ENCODE data around the gene CHTF8.

DNA sequence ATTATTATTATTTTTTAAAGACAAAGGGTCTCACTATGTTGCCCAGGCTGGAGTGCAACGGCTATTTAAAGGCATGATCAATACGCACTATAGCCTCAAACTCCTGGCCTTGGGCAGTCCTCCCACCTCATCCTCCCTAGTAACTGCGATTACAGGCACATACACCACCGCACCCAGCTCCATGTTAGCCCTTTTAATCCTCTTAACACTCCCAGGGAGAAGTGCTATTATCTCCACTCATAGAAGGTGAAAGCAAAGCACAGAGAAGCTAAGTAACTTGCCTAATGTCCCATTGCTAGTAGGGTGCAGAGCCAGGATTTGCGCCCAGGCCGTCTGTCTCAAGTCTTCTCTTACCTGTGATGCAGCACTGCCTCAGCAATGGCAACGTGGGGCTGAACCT is 22.0 kb downstream of the CHTF8 start:
- TF ChIP-seq, protein P1, sequence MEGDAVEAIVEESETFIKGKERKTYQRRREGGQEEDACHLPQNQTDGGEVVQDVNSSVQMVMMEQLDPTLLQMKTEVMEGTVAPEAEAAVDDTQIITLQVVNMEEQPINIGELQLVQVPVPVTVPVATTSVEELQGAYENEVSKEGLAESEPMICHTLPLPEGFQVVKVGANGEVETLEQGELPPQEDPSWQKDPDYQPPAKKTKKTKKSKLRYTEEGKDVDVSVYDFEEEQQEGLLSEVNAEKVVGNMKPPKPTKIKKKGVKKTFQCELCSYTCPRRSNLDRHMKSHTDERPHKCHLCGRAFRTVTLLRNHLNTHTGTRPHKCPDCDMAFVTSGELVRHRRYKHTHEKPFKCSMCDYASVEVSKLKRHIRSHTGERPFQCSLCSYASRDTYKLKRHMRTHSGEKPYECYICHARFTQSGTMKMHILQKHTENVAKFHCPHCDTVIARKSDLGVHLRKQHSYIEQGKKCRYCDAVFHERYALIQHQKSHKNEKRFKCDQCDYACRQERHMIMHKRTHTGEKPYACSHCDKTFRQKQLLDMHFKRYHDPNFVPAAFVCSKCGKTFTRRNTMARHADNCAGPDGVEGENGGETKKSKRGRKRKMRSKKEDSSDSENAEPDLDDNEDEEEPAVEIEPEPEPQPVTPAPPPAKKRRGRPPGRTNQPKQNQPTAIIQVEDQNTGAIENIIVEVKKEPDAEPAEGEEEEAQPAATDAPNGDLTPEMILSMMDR (IDR thresholded peaks at IDR 0.05; ENCODE audit: low read length) = no peak
- no peak for TF ChIP-seq EZH2 (IDR thresholded peaks at IDR 0.05; ENCODE audit: borderline replicate concordance, low read length)
